DOHH2 (cell line): ENCODE results near the gene OXLD1.

Source experiments
- H3F3A ChIP-seq: fragments of 200-600 bp; sonication (generic), shearing (Covaris generic); 2 replicates; pipeline ENCODE4 v1.6.0; 2016; ENCODE audit warnings: antibody characterized with exemption, mild to moderate bottlenecking; ENCODE audit not compliant: control insufficient read depth, insufficient read depth
- H3K27ac ChIP-seq: fragments of 200-600 bp; sonication (generic); 2 replicates; pipeline ENCODE4 v1.5.1; 2014; ENCODE audit warnings: low read depth, mild to moderate bottlenecking, low read length, moderate library complexity
- H3K27me3 ChIP-seq: fragments of 200-600 bp; sonication (generic); 2 replicates; pipeline ENCODE4 v1.6.1; 2014; ENCODE audit warnings: mild to moderate bottlenecking, low read length, mixed read lengths; ENCODE audit not compliant: control insufficient read depth
- H3K36me3 ChIP-seq: fragments of 200-600 bp; sonication (generic); 2 replicates; pipeline ENCODE4 v1.6.1; 2014; ENCODE audit warnings: mild to moderate bottlenecking, low read length, moderate library complexity, mixed read lengths; ENCODE audit not compliant: control insufficient read depth
- H3K4me1 ChIP-seq: fragments of 200-600 bp; sonication (generic); 2 replicates; pipeline ENCODE4 v1.6.1; 2014; ENCODE audit warnings: mild to moderate bottlenecking, low read length, mixed read lengths; ENCODE audit not compliant: control insufficient read depth
- H3K4me2 ChIP-seq: fragments of 200-600 bp; sonication (generic); 2 replicates; pipeline ENCODE4 v1.6.0; 2014; ENCODE audit warnings: mild to moderate bottlenecking, low read length, moderate library complexity
- H3K4me3 ChIP-seq: fragments of 200-600 bp; sonication (generic); 2 replicates; pipeline ENCODE4 v1.5.1; 2014; ENCODE audit warnings: mild to moderate bottlenecking, low read length, mixed read lengths
- H3K79me2 ChIP-seq: fragments of 200-600 bp; sonication (generic); 2 replicates; pipeline ENCODE4 v1.6.1; 2014; ENCODE audit warnings: mild to moderate bottlenecking, low read length, mixed read lengths; ENCODE audit not compliant: control insufficient read depth
- H3K9me2 ChIP-seq: fragments of 200-600 bp; sonication (generic); replicated peaks from 2 replicates; pipeline ENCODE4 v1.6.1; 2014; ENCODE audit warnings: mild to moderate bottlenecking, low read length, mixed read lengths; ENCODE audit not compliant: control insufficient read depth
- H3K9me3 ChIP-seq: fragments of 200-600 bp; sonication (generic); 2 replicates; pipeline ENCODE4 v1.6.1; 2014; ENCODE audit warnings: antibody characterized with exemption, low read length, mixed read lengths; ENCODE audit not compliant: control insufficient read depth, insufficient read depth
- H4K20me1 ChIP-seq: fragments of 200-600 bp; sonication (generic); 2 replicates; pipeline ENCODE4 v1.6.0; 2014; ENCODE audit warnings: low read depth, mild to moderate bottlenecking, antibody characterized with exemption, low read length, moderate library complexity; ENCODE audit not compliant: control insufficient read depth, insufficient read depth
- CTCF ChIP-seq: fragments of 200-600 bp; sonication (generic); IDR thresholded peaks from one replicate; pipeline ENCODE4 v1.5.1; 2014; ENCODE audit warnings: antibody characterized with exemption, mild to moderate bottlenecking, low read depth, low read length; ENCODE audit not compliant: poor library complexity, severe bottlenecking
- EZH2phosphoT487 ChIP-seq: fragments of 200-600 bp; sonication (generic); IDR thresholded peaks from 2 replicates; pipeline ENCODE4 v1.6.1; 2017; ENCODE audit warnings: borderline replicate concordance, mild to moderate bottlenecking, antibody characterized with exemption, low read length, moderate library complexity, mixed read lengths

Gene OXLD1

GRCh38 chr17:81694810-81695209, 28.4 kb upstream of the OXLD1 start:
- H3K4me3 ChIP-seq, result no peak overlapping the region
- no peaks in the 10 kb centered on the region for H3K9me2 ChIP-seq
- no peaks in the 10 kb centered on the region for H4K20me1 ChIP-seq
- H3K27ac ChIP-seq, result no peak overlapping the region
- no peaks in the 10 kb centered on the region for H3K4me1 ChIP-seq
- H3K4me2 ChIP-seq, result no peak overlapping the region
- peaks cover 5% of the 10 kb centered on the region; the same call in 1 of the 2 replicates for H3F3A ChIP-seq
- H3K9me3 ChIP-seq, result no peaks in the 10 kb centered on the region
- no peaks in the 10 kb centered on the region for H3K27me3 ChIP-seq
- H3K36me3 ChIP-seq, result peaks cover 96% of the 10 kb centered on the region
- no peak for TF ChIP-seq EZH2phosphoT487
- TF ChIP-seq CTCF, result no peak
- H3K79me2 ChIP-seq, result peaks cover 37% of the 10 kb centered on the region

- Histone ChIP-seq H3K4me2 (no peak overlapping the region), H3F3A (no peaks in the 10 kb centered on the region), H3K36me3 (peaks cover 97% of the 10 kb centered on the region), H3K27me3 (no peaks in the 10 kb centered on the region), H3K9me3 (no peaks in the 10 kb centered on the region), H3K27ac (no peak overlapping the region), H3K79me2 (peaks cover 32% of the 10 kb centered on the region), H3K4me1 (no peaks in the 10 kb centered on the region), H3K9me2 (no peaks in the 10 kb centered on the region), H4K20me1 (no peaks in the 10 kb centered on the region), H3K4me3 (no peak overlapping the region)
- TF ChIP-seq EZH2phosphoT487, result no peak
- peak; percentile 42 for TF ChIP-seq CTCF
Measured at GRCh38 chr17:81693509-81694210, 27.3 kb upstream of the OXLD1 start.

GRCh38 chr17:81691608-81692007, 25.2 kb upstream of the OXLD1 start:
- H3K36me3 ChIP-seq, result peaks cover 97% of the 10 kb centered on the region
- no peak overlapping the region for H3K4me3 ChIP-seq
- H3F3A ChIP-seq, result no peaks in the 10 kb centered on the region
- no peaks in the 10 kb centered on the region for H3K27me3 ChIP-seq
- H3K79me2 ChIP-seq, result peaks cover 38% of the 10 kb centered on the region
- no peaks in the 10 kb centered on the region for H4K20me1 ChIP-seq
- TF ChIP-seq EZH2phosphoT487 (no peak), CTCF (no peak)
- H3K27ac ChIP-seq, result no peak overlapping the region
- no peaks in the 10 kb centered on the region for H3K4me1 ChIP-seq
- H3K4me2 ChIP-seq, result no peak overlapping the region
- H3K9me3 ChIP-seq, result no peaks in the 10 kb centered on the region
- no peaks in the 10 kb centered on the region for H3K9me2 ChIP-seq
